GM19023 (cell line): Measurements from ENCODE around the gene MADD.
"Not testable (repeated sequence)": the region's sequence is repeated elsewhere in the genome, so short reads cannot be mapped to it uniquely, and the experiment has no call there.

ENCODE experiments used
- ATAC-seq: cut with Tn5 transposase; IDR thresholded peaks from one replicate; pipeline ENCODE4 v1.9.1; 2021; ENCODE audit warnings: mild to moderate bottlenecking, moderate library complexity; ENCODE audit not compliant: unreplicated experiment

MADD gene

DNA sequence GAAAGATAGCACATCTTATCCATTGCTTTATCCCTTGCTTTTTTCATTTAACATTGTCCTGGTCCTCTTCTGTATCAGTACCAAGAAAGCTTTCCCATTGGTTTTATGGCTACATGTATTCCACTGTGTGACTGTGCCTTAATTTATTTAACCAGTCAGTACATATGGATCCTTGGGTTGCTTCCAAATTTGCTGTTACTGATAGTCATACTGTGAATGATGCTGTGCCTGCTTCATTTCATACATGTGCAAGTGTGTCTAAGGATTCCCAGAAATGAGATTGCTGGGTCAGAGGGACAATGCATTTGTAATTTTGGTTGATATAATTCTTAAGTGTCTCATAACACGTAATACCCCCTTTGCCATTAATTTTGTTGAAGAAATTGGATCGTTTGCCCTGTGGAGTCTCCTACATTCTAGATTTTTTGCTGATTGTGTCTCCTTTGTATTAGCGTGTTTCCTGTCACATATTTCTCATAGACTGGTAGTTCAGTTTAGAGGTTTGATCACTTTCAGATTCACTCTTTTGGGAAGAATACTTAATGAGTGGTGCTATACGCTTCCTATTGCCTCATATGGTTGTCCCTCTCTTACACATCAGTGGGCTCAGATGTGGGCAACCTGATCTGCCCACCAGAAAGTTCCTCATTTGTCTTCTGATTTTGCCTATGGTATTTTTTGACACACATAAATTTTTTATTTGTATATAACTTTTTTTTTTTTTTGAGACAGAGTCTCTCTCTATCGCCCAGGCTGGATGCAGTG, 47.3 kb downstream of the MADD start:
- ATAC-seq = no peak

DNA sequence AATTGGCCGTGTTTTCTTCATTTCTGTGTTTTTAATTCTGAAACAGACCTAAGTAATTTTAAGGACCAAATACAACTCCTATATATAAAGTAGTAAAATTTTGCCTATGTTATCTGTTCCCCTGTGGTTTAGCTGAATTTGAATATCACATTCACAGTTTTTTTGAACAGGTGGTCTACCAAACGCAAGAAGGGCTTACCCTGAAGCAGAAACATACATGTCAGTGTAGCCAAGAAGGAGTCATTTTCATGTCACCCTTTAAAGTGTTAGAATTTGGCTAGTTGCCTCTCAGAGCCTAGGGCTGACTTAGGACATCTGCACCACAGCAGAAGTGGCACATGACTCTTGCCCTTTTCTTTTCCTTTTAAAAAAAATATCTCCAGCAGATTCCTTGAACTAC, 48.2 kb downstream of the MADD start:
- no peak for ATAC-seq

DNA sequence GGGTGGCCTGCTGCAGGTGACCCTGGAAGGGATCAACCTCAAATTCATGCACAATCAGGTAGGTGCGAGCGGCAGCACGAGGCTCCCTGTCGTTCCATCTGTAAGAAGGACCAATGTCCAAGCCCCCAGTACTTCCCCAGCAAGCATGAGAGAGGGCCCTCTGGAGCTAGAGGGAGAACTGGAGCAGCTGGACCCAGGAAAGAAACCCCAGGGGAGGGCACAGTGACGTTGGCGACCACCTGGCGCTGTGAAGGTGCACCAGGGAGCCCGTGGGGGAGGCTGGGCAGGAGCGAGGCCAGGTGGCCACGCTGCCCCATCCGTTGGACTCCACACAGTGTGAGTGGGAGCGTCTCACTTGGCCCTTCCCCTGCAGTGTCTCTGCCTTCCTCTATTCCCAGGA, 54.6 kb downstream of the MADD start:
- ATAC-seq = no peak

DNA sequence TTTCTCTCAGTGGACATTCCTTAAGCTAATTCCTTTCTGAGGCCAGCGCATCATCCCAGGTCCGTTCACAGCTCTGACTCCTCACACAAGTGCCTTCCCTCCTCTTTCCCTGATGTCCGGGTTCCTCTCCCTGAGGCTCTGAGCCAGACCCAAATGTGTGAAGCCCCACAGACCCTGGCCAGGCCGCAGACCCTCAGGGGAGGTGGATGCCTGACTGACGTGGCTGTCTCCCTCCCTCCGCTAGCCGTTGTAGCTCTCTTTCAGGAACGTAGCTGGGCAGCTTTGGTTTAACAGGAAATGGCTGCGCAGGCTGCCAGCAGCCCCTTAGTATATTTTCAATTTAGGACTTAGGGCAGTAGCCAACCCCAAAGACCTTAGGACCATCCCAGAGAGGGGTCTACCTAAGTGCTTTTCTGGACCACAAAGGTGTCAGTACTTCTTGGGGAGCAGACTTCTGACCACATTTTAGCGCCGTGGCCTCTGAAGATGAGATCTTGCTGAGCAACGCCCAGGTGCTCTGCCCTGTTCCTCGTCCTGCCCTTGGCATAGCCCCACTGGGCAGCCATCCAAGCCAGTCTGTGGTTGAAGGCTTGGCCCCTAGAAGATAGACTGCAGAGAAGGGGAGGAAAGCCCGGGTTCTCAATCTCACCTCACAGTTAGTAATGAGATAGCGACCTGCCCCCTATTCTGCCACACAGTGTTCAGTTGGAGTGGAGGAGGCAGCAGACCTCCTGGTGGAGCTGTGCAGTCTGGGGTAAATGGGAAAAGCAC, 55.5 kb downstream of the MADD start:
- no peak for ATAC-seq

DNA sequence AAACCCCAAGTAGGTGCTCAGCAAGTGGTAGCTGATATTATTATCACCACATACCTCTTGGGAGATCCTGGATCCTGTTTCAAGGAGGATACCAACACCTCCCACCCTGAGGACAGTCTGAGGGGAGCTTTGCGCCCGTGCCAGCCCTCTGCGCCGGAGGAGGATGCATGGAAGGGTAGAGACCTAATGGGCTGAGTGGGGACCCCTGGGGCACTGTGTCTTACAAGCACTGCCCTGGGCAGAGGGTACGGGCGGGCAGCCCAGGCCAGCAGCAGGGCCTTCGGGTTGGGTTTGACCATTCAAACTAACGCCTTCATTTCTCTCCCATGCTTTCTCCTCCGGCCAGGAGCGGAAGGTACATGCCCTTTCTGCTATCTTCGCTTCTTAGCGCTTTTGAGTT, 56.3 kb downstream of the MADD start:
- ATAC-seq = no peak

- ATAC-seq = no peak
Observed at GRCh38 chr11:47327025-47327424, 57.1 kb downstream of the MADD start.

DNA sequence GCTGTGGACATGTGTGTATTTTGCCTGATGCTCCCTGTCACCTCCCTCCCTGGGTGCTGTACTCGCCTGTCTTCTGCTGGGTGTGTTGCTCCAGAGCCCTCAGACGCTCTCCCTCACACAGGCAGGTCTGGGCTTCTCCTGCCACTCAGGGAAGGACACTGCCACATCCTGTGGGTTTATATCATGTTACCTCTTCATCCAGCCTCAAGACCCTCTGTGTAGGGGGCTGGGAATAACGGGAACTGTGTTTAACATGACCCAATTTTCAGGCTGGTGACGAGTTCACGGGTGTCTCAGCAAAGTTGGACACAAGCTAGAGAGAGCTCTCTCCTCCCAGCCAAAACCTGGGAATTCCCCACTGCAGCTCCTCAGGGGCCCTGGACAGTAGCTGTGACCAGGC, 58.0 kb downstream of the MADD start:
- ATAC-seq = no peak

GRCh38 chr11:47328449-47329390, 58.8 kb downstream of the MADD start:
- no peak for ATAC-seq

DNA sequence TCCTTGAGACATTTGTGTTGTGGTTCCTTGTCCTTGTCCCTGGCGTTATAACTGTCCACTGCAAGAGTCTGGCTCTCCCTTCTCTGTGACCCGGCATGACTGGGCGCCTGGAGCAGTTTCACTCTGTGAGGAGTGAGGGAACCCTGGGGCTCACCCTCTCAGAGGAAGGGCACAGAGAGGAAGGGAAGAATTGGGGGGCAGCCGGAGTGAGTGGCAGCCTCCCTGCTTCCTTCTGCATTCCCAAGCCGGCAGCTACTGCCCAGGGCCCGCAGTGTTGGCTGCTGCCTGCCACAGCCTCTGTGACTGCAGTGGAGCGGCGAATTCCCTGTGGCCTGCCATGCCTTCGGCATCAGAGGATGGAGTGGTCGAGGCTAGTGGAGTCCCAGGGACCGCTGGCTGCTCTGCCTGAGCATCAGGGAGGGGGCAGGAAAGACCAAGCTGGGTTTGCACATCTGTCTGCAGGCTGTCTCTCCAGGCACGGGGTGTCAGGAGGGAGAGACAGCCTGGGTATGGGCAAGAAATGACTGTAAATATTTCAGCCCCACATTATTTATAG, 59.6 kb downstream of the MADD start:
- ATAC-seq = no peak

GRCh38 chr11:47329987-47330931, 60.3 kb downstream of the MADD start:
- ATAC-seq = no peak

- ATAC-seq = no peak
Observed at GRCh38 chr11:47331454-47332302, 61.7 kb downstream of the MADD start.

- ATAC-seq = no peak
Observed at GRCh38 chr11:47332303-47332711, 62.4 kb downstream of the MADD start.

GRCh38 chr11:47332791-47333525, 63.0 kb downstream of the MADD start:
- ATAC-seq = no peak

DNA sequence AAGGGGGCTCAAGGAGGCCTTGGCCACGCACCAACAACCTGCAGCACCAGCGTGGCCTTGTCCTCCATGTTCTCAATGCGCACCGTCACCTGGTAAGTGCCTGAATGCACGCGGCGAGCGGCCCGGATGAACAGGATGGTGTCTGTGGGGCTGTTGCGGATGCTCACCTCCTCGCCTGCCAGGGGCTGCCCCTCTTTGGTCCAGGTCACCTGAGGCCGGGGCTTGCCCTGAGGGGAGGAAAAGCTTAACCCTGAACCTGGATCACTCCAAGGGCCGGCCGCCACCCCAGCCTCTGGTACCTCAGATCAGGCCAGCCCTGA, 63.6 kb downstream of the MADD start:
- no peak for ATAC-seq

- ATAC-seq = no peak
Observed at GRCh38 chr11:47333886-47334443, 64.0 kb downstream of the MADD start.

- ATAC-seq = not testable (repeated sequence)
Observed at GRCh38 chr11:47334699-47335411, 64.9 kb downstream of the MADD start.

DNA sequence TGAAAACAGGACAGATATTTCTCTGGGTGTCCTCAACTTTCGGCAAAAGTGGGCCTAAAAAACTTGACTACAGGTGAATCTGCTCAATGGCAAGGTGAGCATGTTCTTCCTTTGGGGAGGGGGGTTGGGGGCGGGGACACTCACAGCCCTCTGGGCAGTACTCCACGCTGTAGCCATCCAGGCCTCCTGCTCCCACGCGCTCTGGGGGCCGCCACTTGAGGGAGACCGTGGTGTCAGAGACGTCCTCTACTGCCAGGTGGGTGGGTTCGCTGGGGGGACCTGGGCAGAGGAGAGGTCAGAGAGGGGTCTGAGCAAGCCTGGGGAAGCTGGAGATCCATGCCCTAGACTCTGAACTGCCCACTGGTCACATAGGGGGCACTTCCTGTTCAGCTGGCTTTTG, 65.8 kb downstream of the MADD start:
- no peak for ATAC-seq
